Measurements from ENCODE around the gene LIFR. TPM values are rescaled to one million over a fixed set of nuclear protein-coding genes. Genes with fewer than 3 reads are reported as not detected.
A peak's percentile ranks its signal among the peaks of the same experiment; 100 is the strongest.

The LIFR gene
- total RNA-seq, 3 donors from 2014 or later, result 179 to 225 (median 222) TPM

- DNase-seq (ENCODE audit: low spot score in 2 of 2), result peak; percentile 80 to 86
- no peaks in the 10 kb centered on the region for H3K27me3 ChIP-seq
- no peak overlapping the region for H3K27ac ChIP-seq
- intact Hi-C loops (cut with DNase I; ENCODE audit: low total_unique reads), result loop anchor here (10.0 kb wide), 1 partner anchor 363 kb away; no protein-coding TSS in a partner anchor
- no peaks in the 10 kb centered on the region for H3K36me3 ChIP-seq
- no peaks in the 10 kb centered on the region for H3K4me1 ChIP-seq
- H3K4me3 ChIP-seq, result no peak overlapping the region
- H3K9me3 ChIP-seq, result no peaks in the 10 kb centered on the region
- TF ChIP-seq POLR2A (IDR thresholded peaks at IDR 0.05) (no peak), POLR2AphosphoS5 (IDR thresholded peaks at IDR 0.05) (peak; percentile 46 to 54 (median 51))
- TF ChIP-seq, protein P1, sequence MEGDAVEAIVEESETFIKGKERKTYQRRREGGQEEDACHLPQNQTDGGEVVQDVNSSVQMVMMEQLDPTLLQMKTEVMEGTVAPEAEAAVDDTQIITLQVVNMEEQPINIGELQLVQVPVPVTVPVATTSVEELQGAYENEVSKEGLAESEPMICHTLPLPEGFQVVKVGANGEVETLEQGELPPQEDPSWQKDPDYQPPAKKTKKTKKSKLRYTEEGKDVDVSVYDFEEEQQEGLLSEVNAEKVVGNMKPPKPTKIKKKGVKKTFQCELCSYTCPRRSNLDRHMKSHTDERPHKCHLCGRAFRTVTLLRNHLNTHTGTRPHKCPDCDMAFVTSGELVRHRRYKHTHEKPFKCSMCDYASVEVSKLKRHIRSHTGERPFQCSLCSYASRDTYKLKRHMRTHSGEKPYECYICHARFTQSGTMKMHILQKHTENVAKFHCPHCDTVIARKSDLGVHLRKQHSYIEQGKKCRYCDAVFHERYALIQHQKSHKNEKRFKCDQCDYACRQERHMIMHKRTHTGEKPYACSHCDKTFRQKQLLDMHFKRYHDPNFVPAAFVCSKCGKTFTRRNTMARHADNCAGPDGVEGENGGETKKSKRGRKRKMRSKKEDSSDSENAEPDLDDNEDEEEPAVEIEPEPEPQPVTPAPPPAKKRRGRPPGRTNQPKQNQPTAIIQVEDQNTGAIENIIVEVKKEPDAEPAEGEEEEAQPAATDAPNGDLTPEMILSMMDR (IDR thresholded peaks at IDR 0.05), result peak; percentile 91 to 97 (median 93)
These were observed 114.8 kb downstream of the LIFR start for GRCh38 chr5:38441453-38442246.

DNA sequence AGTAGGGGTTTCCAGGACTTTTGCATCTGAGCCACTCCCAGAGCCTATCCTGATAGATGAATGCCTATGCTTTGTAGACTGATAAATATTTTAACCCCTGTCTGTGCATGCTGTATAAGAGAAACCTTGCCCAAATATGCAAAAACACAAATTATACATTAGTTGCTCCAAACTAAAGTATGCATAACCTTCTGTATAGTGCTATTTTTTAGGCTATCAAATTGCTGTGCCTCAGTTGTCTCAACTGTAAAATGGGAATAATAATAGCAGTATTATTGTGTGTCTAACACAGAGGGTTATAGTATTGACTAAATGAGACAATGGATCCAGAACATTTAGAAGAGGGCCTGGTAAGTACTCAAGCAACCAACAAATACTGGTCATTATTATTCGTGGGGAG is 117.7 kb downstream of the LIFR start:
- intact Hi-C loops (cut with DNase I; ENCODE audit: low total_unique reads), result no loop called here
- no peak for DNase-seq (ENCODE audit: low spot score in 2 of 2)
- no peak overlapping the region for H3K4me3 ChIP-seq
- no peaks in the 10 kb centered on the region for H3K9me3 ChIP-seq
- no peak for TF ChIP-seq POLR2A (IDR thresholded peaks at IDR 0.05)
- TF ChIP-seq POLR2AphosphoS5 (IDR thresholded peaks at IDR 0.05), result no peak
- TF ChIP-seq, protein P1 (IDR thresholded peaks at IDR 0.05), result no peak
- H3K4me1 ChIP-seq, result no peaks in the 10 kb centered on the region
- H3K27ac ChIP-seq, result no peak overlapping the region
- H3K36me3 ChIP-seq, result no peaks in the 10 kb centered on the region
- no peaks in the 10 kb centered on the region for H3K27me3 ChIP-seq

DNA sequence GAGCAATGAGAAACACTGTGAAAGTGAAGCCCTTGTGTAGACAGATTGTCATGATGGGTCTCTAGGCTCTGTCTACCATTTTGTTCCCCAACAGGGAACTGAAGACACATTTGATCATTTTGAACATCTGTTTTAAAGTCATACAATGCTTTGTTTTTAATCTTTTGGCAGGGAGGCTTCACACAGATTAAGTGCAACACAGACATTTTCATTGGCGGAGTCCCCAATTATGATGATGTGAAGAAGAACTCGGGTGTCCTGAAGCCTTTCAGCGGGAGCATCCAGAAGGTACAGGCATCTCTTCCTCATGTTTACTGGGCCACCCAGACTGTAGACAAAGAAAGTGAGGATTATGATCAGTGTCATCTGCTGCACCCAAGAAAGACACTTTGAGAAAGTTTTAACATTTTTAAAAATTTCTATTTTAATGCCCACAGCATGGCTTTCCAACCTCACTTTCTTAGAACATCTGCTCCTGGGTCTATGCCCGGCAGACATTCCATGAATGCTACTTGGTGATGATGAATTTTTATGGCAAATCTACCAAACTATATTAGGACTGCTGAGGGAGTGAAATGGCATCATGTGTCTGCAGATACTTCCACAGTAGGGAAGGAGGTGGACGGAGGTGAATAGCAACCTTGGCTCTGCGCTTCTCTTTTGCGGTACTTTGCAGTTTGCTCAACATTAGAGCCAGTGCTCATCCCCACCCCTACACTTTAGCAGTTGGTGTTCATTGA is 121.3 kb downstream of the LIFR start:
- H3K9me3 ChIP-seq, result no peaks in the 10 kb centered on the region
- no peak for DNase-seq (ENCODE audit: low spot score in 2 of 2)

GRCh38 chr5:38433160-38433861 is 123.1 kb downstream of the LIFR start:
- H3K4me3 ChIP-seq, result no peak overlapping the region
- peak in 1 of 2 donors; percentile 24 for DNase-seq (ENCODE audit: low spot score in 2 of 2)
- H3K9me3 ChIP-seq, result no peaks in the 10 kb centered on the region
- intact Hi-C loops (cut with DNase I; ENCODE audit: low total_unique reads), result no loop called here
- TF ChIP-seq POLR2A (IDR thresholded peaks at IDR 0.05) (no peak), POLR2AphosphoS5 (IDR thresholded peaks at IDR 0.05) (no peak)
- TF ChIP-seq, protein P1 (IDR thresholded peaks at IDR 0.05), result no peak
- H3K36me3 ChIP-seq, result no peaks in the 10 kb centered on the region
- peak overlapping the region in 1 of 2 donors; percentile 75 for H3K27ac ChIP-seq
- H3K4me1 ChIP-seq, result peaks cover 0 to 5% of the 10 kb centered on the region in 2 donors
- H3K27me3 ChIP-seq, result no peaks in the 10 kb centered on the region

More for the DNA sequence above, 121.3 kb downstream of the LIFR start:
- Histone ChIP-seq H3K4me3 (no peak overlapping the region), H3K27me3 (no peaks in the 10 kb centered on the region), H3K36me3 (no peaks in the 10 kb centered on the region), H3K27ac (no peak overlapping the region), H3K4me1 (peaks cover 0 to 5% of the 10 kb centered on the region in 2 donors)
- intact Hi-C loops (cut with DNase I; ENCODE audit: low total_unique reads), result no loop called here
- TF ChIP-seq, protein P1 (IDR thresholded peaks at IDR 0.05), result no peak
- TF ChIP-seq POLR2AphosphoS5 (IDR thresholded peaks at IDR 0.05) (no peak), POLR2A (IDR thresholded peaks at IDR 0.05) (no peak)
